Stimulated activated CD8-positive, alpha-beta memory T cell treated with anti-CD3 and anti-CD28 coated beads, Interleukin-2, amount 100 ng/mL, for 48 hours (primary cell): ENCODE data around the gene ST7.

Experiments used
- DNase-seq, 2 donors: peaks; one replicate each; pipeline ENCODE4 v3.0.0-alpha.2; 2020; ENCODE audit warnings: low read depth in 2 of 2

ST7 gene

DNA sequence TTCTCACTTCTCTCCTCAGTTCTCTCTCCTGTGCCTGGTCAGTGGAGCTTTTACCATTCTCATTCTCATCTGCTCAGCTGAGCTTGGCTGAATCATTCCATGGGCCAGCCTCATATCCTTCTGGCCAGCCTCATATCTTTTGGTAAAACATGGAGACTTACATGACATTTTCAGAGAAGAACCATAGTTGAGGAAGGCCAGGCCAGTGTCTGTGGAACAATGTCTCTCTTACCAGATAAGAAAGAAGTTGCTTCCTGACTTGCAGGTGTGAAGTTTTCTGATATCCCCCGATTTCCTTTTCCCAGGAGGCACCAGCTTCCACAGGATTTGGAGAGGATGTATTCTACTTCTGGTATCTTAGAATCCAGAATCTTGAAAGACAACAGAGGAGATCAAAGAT is 24.7 kb downstream of the ST7 start:
- no peak for DNase-seq

DNA sequence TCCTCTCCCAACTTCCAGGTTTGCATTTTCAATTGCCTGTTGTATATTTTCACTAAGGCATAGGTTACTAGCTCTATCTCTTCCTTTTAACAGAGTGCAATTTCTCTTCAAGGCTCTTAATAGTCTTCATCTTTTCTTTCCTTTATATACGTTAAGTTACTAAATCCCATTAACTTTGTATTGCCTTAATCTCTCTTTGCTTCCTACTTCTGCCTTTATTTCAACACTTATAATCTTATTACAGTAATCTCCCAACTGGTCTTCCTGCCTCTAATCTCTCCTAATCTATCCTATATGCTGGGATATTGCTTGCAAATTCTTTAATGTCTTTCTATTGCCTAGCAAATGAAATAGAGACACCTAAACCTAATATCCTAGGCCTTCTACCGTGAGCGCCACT is 26.1 kb downstream of the ST7 start:
- no peak for DNase-seq

- no peak for DNase-seq
Measured at GRCh38 chr7:116980354-116980753, 27.1 kb downstream of the ST7 start.

GRCh38 chr7:116981939-116982338 is 28.6 kb downstream of the ST7 start:
- no peak for DNase-seq

DNA sequence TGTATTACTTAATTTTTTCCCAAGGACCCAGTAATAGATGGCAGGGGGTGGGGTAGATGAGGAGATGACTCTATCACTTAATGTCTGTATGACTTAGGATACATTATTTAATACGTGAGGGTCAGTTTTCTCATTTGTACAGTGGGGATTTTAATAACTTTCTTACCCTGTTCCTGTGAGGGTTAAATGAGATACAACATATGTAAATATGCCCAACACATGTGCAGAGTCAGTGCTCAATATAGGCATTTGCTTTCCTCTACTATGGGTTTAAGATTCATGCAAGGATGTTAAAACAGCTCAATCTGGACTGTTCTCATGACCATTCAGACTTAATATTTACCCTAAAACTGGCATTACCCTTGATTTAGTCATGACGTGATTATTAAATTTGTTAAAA is 31.2 kb downstream of the ST7 start:
- DNase-seq: no peak

DNA sequence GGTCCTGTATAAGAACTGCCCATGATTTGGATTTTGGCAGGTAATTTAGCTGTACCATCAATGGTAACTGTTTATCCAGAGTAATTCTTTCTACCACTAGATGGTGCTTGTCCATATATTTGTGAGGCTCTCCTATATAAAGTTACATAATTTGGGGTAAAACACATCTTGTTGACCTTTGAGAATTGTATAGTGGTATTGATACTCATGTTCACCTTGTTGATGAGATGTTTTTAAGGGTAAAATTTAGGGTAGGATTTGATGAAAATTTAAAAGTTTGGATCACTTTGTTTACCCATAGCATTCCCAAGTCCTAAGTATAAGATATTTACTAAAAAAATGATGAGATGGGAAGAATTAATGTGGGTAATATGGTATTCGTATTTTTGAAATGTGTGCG is 31.6 kb downstream of the ST7 start:
- no peak for DNase-seq

DNA sequence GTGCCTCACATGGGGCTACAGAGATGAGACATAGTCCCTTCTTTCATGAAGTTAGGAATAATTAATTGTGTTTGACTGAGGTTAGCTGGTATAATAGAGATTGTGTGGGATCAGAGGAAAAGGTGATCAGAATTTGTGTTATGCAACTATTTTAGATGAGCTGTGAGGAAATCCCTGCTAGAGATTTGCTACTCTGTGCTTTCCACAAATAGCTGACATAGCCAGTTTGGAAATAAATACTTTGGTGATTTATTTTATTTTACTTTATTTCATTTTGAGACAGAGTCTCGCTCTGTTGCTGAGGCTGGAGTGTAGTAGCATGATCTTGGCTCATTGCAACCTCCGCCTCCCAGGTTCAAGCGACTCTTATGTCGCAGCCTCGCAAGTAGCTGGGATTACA is 32.3 kb downstream of the ST7 start:
- DNase-seq: no peak

- DNase-seq: no peak
Measured at GRCh38 chr7:116986611-116987565, 33.6 kb downstream of the ST7 start.

DNA sequence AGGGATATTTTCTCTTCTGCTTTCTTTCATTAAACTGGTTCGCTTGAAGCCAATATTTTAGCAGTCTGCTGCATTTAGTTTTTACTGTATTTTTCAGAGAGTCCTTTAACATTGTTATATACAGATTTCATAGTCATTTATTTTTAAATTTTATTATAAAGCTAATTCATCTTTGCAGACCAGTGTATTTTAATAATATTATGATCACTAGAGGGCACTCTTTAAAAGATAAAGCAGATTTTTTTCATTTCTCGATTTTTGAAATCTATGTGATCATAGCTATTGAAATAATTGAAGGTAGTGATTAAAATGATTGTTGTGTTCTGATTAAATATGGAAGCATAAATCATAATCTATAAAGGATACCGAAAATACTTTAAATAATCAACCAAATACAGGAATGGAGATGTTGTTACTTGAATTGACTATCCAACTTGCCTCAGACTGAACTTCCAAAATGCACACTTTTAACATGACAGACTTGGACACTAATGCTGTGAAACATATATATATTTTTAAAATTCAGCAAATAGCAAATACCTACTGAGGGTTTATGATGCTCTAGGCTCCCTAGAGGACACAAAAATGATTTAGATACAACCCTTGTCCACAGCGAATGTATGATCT is 35.2 kb downstream of the ST7 start:
- no peak for DNase-seq

GRCh38 chr7:116990056-116990455 is 36.8 kb downstream of the ST7 start:
- DNase-seq: no peak

DNA sequence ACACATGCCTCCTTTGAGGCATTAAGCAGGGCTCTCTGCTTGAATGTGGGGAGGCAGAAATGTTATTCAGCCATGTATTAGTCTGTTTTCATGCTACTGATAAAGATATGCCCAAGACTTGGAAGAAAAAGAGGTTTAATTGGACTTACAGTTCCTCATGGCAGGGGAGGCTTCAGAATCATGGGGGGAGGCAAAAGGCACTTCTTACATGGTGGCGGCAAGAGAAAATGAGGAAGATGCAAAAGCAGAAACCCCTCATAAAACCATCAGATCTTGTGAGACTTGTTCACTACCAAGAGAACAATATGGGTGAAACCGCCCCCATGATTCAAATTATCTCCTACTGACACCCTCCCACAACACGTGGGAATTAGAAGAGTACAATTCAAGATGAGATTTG is 37.9 kb downstream of the ST7 start:
- DNase-seq: no peak

DNA sequence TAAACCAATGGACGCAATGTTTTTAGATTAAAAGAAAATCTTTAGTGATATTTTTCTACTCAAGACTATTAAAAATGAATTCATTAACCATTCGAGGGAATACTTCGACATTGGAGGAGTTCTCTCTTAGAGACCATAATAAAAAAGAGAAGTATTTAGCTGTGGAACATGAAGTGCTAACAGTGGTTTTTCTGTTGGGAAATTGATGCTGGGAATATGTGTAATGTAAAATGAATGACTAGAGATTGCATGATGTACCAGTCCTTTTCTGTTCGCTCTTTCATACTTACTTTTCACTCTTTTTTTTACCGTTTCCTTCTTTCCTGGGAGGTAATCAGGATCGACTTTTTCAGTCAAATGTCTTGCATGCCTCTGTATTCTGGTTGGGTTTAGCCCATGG is 41.3 kb downstream of the ST7 start:
- no peak for DNase-seq

- DNase-seq: no peak
Measured at GRCh38 chr7:116997972-116998371, 44.7 kb downstream of the ST7 start.

DNA sequence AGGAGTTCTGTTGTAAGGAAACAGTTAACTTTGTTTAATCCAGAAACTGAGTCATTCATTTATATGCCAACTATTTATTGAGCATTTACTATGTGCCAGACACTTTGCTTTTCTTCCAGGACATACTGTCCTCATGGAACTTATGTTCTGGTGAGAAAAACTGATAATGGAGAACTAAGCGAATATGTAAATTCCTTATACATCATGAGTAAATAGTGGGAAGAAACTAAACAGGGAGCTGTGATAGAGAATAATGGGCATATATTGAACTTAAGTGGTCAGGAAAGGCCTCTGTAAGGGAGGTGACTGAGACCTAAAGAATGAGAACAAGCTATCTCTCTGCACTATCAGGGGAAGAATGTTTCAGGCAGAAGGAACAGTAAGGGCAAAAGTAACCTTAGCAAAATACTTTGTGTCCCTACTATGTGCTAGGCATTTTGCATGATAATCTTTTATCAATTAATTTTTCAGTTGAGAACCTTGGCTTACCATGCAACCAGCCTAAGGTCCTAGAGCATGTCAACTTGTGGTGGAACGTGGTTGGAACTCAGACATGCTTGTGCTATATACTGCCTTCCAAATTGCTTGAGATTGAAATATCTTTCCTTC is 45.4 kb downstream of the ST7 start:
- DNase-seq: no peak

- no peak for DNase-seq
Measured at GRCh38 chr7:116999311-116999710, 46.0 kb downstream of the ST7 start.

- DNase-seq: no peak
Measured at GRCh38 chr7:117001283-117001682, 48.0 kb downstream of the ST7 start.

- no peak for DNase-seq
Measured at GRCh38 chr7:117004899-117005298, 51.6 kb downstream of the ST7 start.

- no peak for DNase-seq
Measured at GRCh38 chr7:117005449-117005848, 52.1 kb downstream of the ST7 start.

DNA sequence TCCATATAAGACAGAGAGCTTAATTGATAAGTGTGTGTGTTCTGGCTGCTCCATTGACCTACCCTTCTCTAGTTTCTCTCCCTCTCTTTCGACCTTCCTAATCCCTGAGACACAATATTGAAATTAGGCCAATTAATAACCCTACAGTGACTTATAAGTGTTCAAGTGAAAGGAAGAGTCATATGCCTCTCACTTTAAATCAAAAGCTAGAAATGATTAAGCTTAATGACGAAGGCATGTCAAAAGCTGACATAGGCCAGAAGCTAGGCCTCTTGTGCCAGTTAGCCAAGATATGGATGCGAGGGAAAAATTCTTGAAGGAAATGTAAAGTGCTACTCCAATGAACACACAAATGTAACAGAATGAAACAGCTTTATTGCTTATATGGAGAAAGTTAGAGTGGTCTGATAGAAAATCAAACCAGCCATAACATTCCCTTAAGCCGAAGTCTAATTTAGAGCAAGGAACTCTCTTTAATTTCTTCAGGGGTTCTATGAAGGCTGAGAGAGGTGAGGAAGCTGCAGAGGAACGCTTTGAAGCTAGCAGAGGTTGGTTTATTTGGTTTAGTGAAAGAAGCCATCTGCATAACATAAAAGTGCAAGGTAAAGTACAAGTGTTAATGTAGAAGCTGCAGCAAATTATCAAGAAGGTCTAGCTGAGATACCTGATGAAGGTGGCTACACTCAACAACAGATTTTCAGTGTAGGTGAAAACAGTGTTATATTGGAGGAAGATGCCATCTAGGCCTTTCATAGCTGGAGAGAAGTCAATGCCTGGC is 53.8 kb downstream of the ST7 start:
- DNase-seq: no peak

DNA sequence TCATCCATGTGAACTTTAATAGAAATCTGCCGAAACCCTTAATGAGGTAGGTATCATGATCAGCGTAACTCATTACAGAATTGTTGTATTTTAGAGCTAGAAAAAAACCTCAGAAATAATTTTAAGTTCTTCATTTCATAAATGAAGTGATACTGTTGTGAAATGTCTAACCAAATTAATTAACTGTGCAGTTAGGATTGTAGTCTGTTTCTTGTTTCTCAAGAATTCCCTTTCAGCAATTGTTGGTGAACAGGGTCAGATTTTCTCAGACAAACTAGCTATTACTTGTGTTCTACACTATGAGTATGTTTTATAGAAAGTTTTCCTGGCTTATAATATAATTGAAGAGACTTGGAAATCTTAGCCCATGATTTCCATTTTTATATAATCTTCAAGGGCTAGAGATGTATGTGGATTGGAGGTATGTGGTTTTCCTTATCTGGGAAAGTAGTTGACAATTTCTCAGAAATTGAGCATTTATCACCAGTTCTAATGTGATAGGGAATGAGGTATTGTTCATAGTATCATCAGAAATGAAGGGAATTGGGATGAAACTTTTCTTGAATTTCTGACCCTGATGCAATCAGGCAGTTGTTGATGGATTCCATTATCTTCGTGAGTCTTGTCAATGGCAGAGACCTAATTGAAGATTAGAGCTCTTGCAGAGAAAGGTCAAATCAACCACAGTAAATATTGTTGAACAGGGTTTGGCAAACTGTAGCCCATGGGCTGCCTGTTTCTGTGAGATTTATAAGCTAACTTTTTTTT is 55.0 kb downstream of the ST7 start:
- DNase-seq: no peak

DNA sequence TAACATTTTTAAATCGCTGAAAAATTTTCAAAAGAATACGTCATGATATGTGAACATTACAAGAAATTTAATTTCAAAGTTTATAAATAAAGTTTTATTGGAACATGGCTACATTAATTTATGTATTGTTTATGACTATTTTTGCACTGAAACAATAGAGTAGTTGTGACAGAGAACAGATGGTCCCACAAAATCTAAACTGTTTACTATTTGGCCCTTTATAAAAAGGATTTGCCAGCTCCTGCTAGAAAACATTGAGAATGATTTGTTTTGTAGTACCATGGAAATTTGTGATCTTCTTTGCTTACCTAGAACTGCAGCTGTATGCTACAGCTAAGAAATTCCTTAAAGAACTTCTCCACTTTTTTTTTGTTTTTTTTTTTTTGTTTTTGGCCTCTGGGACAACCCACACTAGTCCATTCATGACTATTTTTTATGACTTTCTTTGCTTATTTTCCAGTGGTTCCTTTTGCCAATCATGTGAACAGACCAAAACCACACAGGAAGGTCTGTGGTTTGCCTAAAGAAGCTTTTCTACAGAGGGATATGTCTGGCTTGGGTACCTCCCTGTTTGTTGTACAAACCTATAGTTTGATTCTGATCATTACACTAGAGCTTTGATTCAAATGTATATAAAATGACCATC is 55.7 kb downstream of the ST7 start:
- DNase-seq: no peak
